Uterus (tissue), 4 donors: Measurements from ENCODE around the gene EXOC2. TPM values are rescaled to one million over a fixed set of nuclear protein-coding genes. Genes with fewer than 3 reads are reported as not detected.

Experiments used
- DNase-seq, 2 donors: peaks; one replicate each; pipeline ENCODE4 v3.0.0-alpha.2; 2019 to 2020
- H3K27ac ChIP-seq, 2 donors: fragments of 200-600 bp; sonication (generic); 1 replicate in 1 of 2; 2 replicates in 1 of 2; pipeline ENCODE4 v1.5.1; 2016 to 2018
- H3K27me3 ChIP-seq, 2 donors: fragments of 200-600 bp; sonication (generic); one replicate each; pipeline ENCODE4 v1.5.1; 2018 to 2019; ENCODE audit warnings: control low read depth in 1 of 2
- H3K36me3 ChIP-seq, 2 donors: fragments of 200-600 bp; sonication (generic); one replicate each; pipeline ENCODE4 v1.5.1; 2019; ENCODE audit warnings: control low read depth in 1 of 2
- H3K4me1 ChIP-seq, 2 donors: fragments of 200-600 bp; sonication (generic); one replicate each; pipeline ENCODE4 v1.5.1; 2018 to 2019; ENCODE audit warnings: control low read depth in 1 of 2
- H3K4me3 ChIP-seq, 2 donors: fragments of 200-600 bp; sonication (generic); 1 replicate in 1 of 2; 2 replicates in 1 of 2; pipeline ENCODE4 v1.5.1; 2018 to 2019; ENCODE audit warnings: mild to moderate bottlenecking in 1 of 2
- H3K9me3 ChIP-seq, 2 donors: fragments of 200-600 bp; sonication (generic); one replicate each; pipeline ENCODE4 v1.5.1; 2019; ENCODE audit warnings: control low read depth in 1 of 2
- CTCF ChIP-seq, 4 experiments: fragments of 200-600 bp in 2 of 4; fragments of 450-650 bp in 2 of 4; sonication (generic) in 2 of 4; IDR thresholded peaks; one replicate each; pipeline ENCODE4 v1.5.1; 2016 to 2019; ENCODE audit warnings: antibody characterized with exemption in 4 of 4, mild to moderate bottlenecking in 2 of 4, moderate library complexity in 1 of 4
- POLR2A ChIP-seq, 2 donors: fragments of 450-650 bp; IDR thresholded peaks; one replicate each; pipeline ENCODE4 v1.6.1; 2016; ENCODE audit warnings: antibody characterized with exemption in 2 of 2, mild to moderate bottlenecking in 1 of 2, moderate library complexity in 1 of 2
- intact Hi-C: fragments of 100-400 bp; cut with DNase I; formaldehyde crosslinking; loops from one replicate; pipeline ENCODE4 v1.15.1; 2023; ENCODE audit warnings: low total_unique reads
- total RNA-seq, 4 donors: library from RNA; depleted of rRNA in 3 of 4; stranded (reverse); fragments of >200 nt in 3 of 4; gene quantifications; one replicate each; pipeline versions ENCODE4 v1.1.0 to v1.2.4, GENCODE V29; 2014 to 2023
- donor health status: DM: yes; HTN: yes; CAD: no.

EXOC2 gene
- total RNA-seq, 4 donors from 2014 or later = 12.3 to 27.0 (median 22.9) TPM

- Histone ChIP-seq H3K4me1 (peaks cover 0 to 5% of the 10 kb centered on the region in 2 donors), H3K27ac (no peak overlapping the region), H3K36me3 (no peaks in the 10 kb centered on the region), H3K27me3 (no peaks in the 10 kb centered on the region), H3K9me3 (no peaks in the 10 kb centered on the region), H3K4me3 (no peak overlapping the region)
- intact Hi-C loops = no loop called here
- no peak for TF ChIP-seq CTCF (IDR thresholded peaks at IDR 0.05)
- TF ChIP-seq POLR2A (IDR thresholded peaks at IDR 0.05) = no peak
- DNase-seq = no peak
Observed at GRCh38 chr6:679282-679681, 13.7 kb downstream of the EXOC2 start.

GRCh38 chr6:678520-678919 lies 14.4 kb downstream of the EXOC2 start:
- H3K4me1 ChIP-seq = peaks cover 0 to 5% of the 10 kb centered on the region in 2 donors
- intact Hi-C loops = no loop called here

GRCh38 chr6:677919-678318 lies 15.0 kb downstream of the EXOC2 start:
- TF ChIP-seq POLR2A (IDR thresholded peaks at IDR 0.05) = no peak
- no peak for TF ChIP-seq CTCF (IDR thresholded peaks at IDR 0.05)
- peaks cover 0 to 5% of the 10 kb centered on the region in 2 donors for H3K4me1 ChIP-seq
- intact Hi-C loops = no loop called here

More at GRCh38 chr6:678520-678919, 14.4 kb downstream of the EXOC2 start:
- no peak overlapping the region for H3K4me3 ChIP-seq
- DNase-seq = no peak
- no peak overlapping the region for H3K27ac ChIP-seq
- TF ChIP-seq CTCF (IDR thresholded peaks at IDR 0.05) (no peak), POLR2A (IDR thresholded peaks at IDR 0.05) (no peak)
- H3K36me3 ChIP-seq = no peaks in the 10 kb centered on the region
- no peaks in the 10 kb centered on the region for H3K9me3 ChIP-seq
- H3K27me3 ChIP-seq = no peaks in the 10 kb centered on the region

GRCh38 chr6:674956-675355 lies 18.0 kb downstream of the EXOC2 start:
- no peak overlapping the region for H3K4me3 ChIP-seq
- intact Hi-C loops = no loop called here
- no peaks in the 10 kb centered on the region for H3K36me3 ChIP-seq
- no peak overlapping the region for H3K27ac ChIP-seq
- peaks cover 0 to 5% of the 10 kb centered on the region in 2 donors for H3K4me1 ChIP-seq
- TF ChIP-seq POLR2A (IDR thresholded peaks at IDR 0.05) = no peak
- TF ChIP-seq CTCF (IDR thresholded peaks at IDR 0.05) = no peak
- H3K27me3 ChIP-seq = no peaks in the 10 kb centered on the region
- H3K9me3 ChIP-seq = no peaks in the 10 kb centered on the region
- DNase-seq = no peak

More at GRCh38 chr6:677919-678318, 15.0 kb downstream of the EXOC2 start:
- DNase-seq = no peak
- no peak overlapping the region for H3K27ac ChIP-seq
- no peak overlapping the region for H3K4me3 ChIP-seq
- no peaks in the 10 kb centered on the region for H3K9me3 ChIP-seq
- H3K27me3 ChIP-seq = no peaks in the 10 kb centered on the region
- H3K36me3 ChIP-seq = no peaks in the 10 kb centered on the region

- H3K4me1 ChIP-seq = peaks cover 0 to 5% of the 10 kb centered on the region in 2 donors
- no peaks in the 10 kb centered on the region for H3K9me3 ChIP-seq
- TF ChIP-seq CTCF (IDR thresholded peaks at IDR 0.05) = no peak
- TF ChIP-seq POLR2A (IDR thresholded peaks at IDR 0.05) = no peak
- no peaks in the 10 kb centered on the region for H3K27me3 ChIP-seq
- DNase-seq = no peak
- intact Hi-C loops = no loop called here
- H3K36me3 ChIP-seq = no peaks in the 10 kb centered on the region
- no peak overlapping the region for H3K4me3 ChIP-seq
- no peak overlapping the region for H3K27ac ChIP-seq
Observed at GRCh38 chr6:674406-674805, 18.5 kb downstream of the EXOC2 start.
